ENCODE measurements around the gene THOC6. TPM values are rescaled to one million over a fixed set of nuclear protein-coding genes. Genes with fewer than 3 reads are reported as not detected.

THOC6 gene
- total RNA-seq, 4 donors from 2014 or later, result 15.7 to 33.9 (median 26.7) TPM

GRCh38 chr16:3026003-3026378 is 2.2 kb downstream of the THOC6 start:
- no peak for TF ChIP-seq CTCF (IDR thresholded peaks at IDR 0.05)
- ATAC-seq (ENCODE audit: low FRiP score), result no peak
- no peak for DNase-seq (ENCODE audit: low spot score)

GRCh38 chr16:3026609-3027488 is 3.0 kb downstream of the THOC6 start:
- TF ChIP-seq CTCF (IDR thresholded peaks at IDR 0.05), result no peak

GRCh38 chr16:3027489-3027795 is 3.6 kb downstream of the THOC6 start:
- ATAC-seq (ENCODE audit: low FRiP score) (no peak), DNase-seq (ENCODE audit: low spot score) (no peak)
- TF ChIP-seq CTCF (IDR thresholded peaks at IDR 0.05), result no peak

More at GRCh38 chr16:3026609-3027488, 3.0 kb downstream of the THOC6 start:
- no peak for ATAC-seq (ENCODE audit: low FRiP score)
- DNase-seq (ENCODE audit: low spot score), result no peak

- DNase-seq (ENCODE audit: low spot score) (peak; percentile 82), ATAC-seq (ENCODE audit: low FRiP score) (peak; percentile 28)
- no peak for TF ChIP-seq CTCF (IDR thresholded peaks at IDR 0.05)
Observed at GRCh38 chr16:3027983-3028715, 4.3 kb downstream of the THOC6 start.

- ATAC-seq (ENCODE audit: low FRiP score) (no peak), DNase-seq (ENCODE audit: low spot score) (no peak)
- no peak for TF ChIP-seq CTCF (IDR thresholded peaks at IDR 0.05)
Observed at GRCh38 chr16:3028716-3029319, 5.0 kb downstream of the THOC6 start.

- ATAC-seq (ENCODE audit: low FRiP score), result no peak
- no peak for TF ChIP-seq CTCF (IDR thresholded peaks at IDR 0.05)
- no peak for DNase-seq (ENCODE audit: low spot score)
Observed at GRCh38 chr16:3029491-3030221, 5.8 kb downstream of the THOC6 start.
